GM12872 (cell line): ENCODE results near the gene BAZ1B.

ENCODE experiments used
- TF ChIP-seq, protein P1 (sequence below): IDR thresholded peaks from 3 replicates; pipeline ENCODE4 v1.5.1; 2011; ENCODE audit warnings: low read depth, mild to moderate bottlenecking, low read length, moderate library complexity; ENCODE audit not compliant: insufficient read depth

BAZ1B gene

DNA sequence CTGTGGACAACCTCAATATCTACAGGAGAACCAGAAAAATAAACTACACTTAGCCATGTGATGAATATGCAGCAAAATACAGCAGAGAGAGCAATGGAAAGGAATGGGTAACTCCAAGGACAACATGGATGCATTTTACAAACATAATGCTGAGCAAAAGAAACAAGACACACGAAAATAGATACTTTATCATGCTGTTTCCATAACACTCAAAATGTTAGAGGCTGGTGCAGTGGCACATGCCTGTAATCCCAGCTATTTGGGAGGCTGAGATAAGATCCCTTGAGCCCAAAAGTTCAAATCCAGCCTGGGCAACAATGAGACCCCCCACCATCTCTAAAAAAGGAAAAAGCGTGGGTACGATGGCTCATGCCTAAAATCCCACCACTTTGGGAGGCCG lies 27.1 kb upstream of the BAZ1B start:
- TF ChIP-seq, protein P1, sequence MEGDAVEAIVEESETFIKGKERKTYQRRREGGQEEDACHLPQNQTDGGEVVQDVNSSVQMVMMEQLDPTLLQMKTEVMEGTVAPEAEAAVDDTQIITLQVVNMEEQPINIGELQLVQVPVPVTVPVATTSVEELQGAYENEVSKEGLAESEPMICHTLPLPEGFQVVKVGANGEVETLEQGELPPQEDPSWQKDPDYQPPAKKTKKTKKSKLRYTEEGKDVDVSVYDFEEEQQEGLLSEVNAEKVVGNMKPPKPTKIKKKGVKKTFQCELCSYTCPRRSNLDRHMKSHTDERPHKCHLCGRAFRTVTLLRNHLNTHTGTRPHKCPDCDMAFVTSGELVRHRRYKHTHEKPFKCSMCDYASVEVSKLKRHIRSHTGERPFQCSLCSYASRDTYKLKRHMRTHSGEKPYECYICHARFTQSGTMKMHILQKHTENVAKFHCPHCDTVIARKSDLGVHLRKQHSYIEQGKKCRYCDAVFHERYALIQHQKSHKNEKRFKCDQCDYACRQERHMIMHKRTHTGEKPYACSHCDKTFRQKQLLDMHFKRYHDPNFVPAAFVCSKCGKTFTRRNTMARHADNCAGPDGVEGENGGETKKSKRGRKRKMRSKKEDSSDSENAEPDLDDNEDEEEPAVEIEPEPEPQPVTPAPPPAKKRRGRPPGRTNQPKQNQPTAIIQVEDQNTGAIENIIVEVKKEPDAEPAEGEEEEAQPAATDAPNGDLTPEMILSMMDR = no peak

DNA sequence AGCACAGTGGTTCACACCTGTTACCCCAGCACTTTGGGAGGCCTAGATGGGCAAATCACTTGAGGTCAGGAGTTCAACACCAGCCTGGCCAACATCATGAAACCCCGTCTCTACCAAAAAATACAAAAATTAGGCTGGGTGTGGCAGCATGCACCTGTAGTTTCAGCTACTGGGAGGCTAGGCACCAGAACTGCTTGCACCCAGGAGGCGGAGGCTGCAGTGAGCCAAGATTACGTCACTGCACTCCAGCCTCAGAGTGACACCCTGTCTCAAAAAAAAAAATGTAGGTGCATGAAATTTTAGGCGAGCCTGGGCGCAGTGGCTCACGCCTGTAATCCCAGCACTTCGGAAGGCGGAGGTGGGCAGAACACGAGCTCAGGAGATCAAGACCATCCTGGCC lies 25.7 kb upstream of the BAZ1B start:
- TF ChIP-seq, protein P1 = no peak

DNA sequence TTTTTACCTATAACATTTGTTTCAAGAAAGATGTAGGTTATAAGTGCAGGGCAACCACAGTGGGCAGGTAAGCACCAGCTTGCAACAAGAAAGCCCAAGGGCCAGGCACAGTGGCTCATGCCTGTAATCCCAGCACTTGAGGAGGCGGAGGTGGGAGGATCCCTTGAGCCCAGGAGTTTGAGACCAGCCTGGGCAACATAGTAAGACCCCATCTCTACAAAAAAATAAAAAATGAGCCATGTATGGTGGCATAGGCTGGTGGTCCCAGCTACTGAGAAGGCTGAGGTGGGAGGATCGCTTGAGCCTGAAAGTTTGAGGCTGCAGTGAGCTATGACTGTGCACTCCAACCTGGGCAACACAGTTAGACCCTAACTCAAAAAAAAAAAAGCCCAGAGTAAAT lies 22.6 kb upstream of the BAZ1B start:
- TF ChIP-seq, protein P1 = no peak

DNA sequence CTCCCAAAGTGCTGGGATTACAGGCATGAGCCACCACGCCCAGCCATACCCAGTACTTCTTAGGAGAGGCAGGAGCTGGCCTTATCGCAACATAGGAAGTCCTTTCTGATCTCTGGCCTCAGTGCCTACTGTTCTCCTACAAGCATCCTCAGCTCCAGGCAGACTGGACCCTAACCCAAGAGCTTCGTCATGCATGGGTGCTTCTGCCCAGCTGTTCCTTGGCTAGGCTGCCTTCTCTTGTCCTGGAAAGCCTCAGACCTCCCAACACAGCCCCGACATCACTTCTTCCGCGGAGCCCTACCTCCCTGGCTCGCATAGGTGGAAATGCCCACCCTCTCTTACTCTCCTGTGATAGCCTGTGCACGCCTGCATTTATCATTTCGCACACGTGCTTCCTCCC lies 19.6 kb upstream of the BAZ1B start:
- TF ChIP-seq, protein P1 = no peak

DNA sequence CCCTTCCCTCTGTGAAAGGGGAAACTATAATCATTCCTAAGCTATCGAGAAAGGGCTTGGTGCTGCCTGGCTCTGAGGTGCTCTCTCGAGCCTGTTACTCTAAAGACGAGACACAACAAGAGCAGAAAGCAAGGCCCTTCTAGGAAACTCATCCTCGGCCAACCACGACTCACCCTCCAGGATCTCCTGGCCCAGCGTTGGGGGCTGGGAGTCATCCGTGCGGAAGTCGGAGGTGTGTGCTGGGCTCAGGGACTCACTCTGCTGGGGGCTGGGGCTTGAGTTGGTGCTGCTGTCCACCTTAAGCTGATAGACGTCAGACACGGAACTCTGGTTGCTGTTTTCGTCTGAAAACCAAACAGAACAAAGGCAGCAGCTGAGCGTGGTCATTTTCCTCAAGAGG lies 17.6 kb upstream of the BAZ1B start:
- TF ChIP-seq, protein P1 = no peak

DNA sequence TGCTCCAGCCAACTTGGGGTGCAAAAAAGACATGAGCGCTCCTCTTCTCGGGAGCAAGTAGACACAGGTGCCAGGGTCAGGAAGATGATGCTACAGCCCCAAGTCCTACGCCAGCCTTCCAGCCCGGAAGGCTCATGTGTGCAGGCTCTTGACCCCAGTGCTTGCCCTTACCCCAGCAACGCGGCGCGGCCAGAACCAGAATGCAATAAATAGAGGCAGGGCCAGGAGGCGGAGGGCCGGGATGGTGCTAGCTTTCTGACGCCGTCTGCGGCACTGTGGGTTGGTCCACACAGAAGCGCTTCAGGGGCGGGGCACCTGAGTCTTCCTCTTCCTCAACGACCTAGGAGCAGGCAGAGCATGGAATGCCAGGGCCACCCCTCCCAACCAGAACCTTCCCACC lies 15.0 kb upstream of the BAZ1B start:
- TF ChIP-seq, protein P1 = no peak

DNA sequence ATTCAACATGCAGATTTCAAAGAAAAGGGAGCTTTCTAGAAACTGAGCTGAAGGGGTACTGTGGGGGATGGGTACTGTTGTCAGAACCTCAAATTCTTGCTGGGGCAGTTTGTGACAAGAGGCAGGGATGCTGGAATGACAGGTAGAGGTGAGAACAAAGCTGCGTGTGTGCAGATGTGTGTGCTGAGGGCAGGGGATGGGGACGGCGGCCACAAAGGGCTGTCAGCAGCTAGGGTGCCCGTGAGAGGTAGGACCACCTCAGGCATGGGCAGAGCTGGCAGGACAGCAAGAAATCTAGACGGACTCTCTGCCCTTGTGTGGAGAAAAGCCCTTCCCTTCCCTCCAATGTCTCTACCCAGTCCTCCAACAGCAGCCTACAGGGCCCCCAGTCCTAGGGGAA lies 14.4 kb upstream of the BAZ1B start:
- TF ChIP-seq, protein P1 = no peak

DNA sequence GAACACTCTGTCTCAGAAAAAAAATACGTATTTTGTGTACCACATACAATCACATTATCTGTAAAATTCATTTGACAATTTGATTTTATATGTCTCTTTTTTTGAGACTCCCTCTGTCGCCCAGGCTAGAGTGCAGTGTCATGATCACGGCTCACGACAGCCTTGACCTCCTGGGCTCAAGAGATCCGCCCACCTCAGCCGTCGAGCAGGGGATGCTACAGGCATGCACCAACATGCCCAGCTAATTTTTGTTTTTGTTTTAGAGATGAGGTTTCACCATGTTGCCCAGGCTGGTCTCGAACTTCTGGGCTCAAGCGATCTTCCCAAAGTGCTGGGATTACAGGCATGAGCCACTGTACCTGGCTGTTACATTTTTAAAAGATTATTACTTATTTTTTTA lies 11.6 kb upstream of the BAZ1B start:
- TF ChIP-seq, protein P1 = no peak
